NCI-H187 treated with DMSO at 0.1 percent for 48 hours (cell line): ENCODE results near the gene RFLNA.

Source experiments
- DNase-seq: peaks from one replicate; lab custom pipeline; 2025; lab: John Stamatoyannopoulos, UW

Gene RFLNA

DNA sequence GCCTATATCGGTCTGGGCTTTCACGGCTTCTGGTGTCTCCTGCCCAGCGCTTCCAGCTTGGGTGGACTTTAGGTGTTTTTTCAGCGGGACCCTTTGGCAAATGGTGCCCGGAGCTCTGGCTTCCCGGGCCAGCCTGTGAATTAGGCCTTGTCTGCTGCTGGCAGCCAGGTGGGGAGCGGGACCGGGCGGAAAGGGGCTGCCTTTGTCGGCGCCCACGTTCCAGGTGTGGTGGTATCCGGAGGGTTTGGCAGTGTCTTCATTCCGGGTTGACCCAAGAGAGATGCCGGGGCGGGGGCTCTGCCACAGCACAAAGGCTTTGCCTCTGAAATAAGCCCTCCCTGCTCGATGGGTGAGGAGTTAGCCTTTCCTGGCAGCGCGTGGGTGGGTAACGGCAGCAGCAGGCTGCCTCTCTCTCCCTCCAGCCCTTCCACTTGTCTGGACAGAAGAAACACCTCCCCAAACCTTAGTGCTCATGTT is 9.5 kb downstream of the RFLNA start:
- DNase-seq: no peak

DNA sequence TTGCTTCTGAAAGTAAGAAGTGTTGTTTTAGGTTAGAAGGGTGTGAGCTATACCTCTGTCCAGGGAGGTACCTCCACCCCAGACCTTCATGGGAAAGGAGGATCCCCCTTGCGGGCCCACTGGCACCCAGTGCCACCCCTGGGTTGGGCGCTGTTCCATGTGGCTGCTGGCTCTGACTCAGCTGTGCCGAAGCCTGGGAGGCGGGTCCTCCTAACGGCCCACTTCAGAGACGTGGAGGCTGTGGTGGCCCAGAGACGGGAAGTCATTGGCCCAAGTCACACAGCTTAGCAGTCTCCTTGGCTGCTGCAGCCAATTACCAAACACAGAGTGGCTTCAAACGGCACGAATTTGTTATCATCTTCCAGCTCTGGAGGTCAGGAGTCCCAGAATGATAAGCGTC is 10.2 kb downstream of the RFLNA start:
- DNase-seq: no peak

DNA sequence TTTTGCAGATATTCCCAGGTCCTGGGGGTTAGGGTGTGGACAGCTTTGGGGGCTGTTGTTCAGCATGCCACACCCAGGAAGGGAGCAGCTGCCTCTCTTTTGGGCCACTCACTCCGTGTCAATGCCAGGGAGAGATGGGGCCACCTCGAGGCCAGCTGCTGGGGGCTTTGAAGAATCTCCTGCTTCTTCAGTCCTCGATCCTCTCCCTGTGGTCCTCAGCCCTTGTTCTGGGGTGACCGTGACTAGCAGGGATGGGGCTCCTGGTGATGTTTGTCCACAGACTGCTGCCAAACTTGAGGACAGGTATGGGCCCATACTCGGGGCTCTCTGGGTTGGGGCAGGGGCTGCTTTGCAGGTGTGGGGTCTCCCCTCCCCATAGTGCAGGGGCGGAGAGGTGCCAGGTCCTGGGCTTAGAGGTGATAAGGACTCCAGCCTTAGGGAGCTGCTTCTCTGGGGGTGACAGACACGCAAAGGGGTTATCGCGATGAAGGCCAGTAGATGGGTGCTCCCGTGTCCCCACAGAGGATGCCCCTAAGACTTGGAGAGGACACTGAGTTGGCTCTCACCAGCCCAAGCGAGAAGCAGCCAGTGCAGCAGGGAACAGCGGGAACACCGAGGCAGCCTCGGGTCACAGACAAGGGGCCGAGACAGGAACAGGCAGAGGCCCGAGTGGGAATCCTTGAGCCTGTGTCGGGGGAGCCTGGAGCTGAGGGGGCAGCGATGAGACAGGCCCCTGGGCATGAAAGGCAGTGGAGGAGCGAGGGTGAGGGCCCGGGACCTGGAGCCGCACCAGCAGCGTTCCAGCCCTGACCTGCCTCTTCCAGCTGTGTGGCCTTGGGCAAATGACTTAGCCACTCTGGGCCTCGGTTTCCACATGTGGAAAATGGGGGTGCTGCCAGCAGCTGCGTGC is 11.1 kb downstream of the RFLNA start:
- no peak for DNase-seq

DNA sequence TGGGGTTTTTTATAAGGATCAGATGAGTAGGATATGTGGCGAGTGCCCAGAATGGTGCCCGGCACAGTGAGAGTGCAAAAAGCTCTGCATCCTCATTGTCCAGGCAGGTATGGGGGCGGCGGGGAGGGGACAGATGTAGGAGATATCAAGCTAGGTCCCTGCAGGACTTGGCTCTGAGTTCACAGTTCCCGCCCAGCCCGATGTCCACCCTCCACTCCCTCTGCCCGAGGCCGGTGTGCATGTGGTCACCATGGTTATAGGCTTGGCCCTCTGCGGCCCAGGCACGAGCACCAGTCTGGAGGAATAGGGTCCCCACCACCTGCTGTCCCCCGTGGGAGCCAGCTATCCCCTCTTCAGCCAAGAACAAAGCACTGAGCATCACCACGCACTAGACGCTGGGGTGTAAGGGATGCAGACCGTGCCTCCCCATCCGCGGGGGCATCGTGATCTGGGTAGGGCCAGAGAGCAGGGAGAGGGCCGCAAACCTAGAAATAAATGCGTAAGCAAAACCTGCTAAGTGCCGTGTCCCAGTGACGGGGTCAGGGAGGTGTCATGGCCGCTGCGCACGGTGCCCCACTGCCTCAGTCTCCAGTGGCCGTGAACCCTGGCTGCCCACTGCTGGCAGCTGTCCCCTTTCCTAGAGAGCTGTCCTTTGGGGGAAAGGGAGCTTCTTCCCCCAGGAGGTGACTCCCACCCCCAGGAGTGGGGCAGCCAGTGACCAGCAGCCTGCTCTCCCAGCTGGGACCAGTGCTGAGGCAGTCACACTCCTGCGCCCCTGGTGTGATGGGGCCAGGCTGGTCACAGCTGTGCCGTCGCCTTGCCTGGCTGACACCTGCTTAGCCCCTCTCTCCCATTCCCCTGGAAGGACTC is 12.0 kb downstream of the RFLNA start:
- DNase-seq: no peak

DNA sequence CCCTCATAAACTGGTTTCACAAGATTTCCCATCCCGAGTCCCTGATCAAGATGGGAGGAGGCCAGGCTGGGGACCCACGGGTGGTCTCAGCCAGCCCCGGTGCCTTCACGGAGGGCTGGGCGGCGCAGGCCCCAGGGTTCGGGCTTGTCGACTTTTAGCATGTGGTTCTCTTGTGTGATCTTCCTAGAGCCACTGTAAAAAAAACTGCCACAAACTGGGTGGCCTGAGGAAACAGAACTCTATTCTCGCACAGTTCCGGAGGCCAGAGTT is 12.6 kb downstream of the RFLNA start:
- no peak for DNase-seq

DNA sequence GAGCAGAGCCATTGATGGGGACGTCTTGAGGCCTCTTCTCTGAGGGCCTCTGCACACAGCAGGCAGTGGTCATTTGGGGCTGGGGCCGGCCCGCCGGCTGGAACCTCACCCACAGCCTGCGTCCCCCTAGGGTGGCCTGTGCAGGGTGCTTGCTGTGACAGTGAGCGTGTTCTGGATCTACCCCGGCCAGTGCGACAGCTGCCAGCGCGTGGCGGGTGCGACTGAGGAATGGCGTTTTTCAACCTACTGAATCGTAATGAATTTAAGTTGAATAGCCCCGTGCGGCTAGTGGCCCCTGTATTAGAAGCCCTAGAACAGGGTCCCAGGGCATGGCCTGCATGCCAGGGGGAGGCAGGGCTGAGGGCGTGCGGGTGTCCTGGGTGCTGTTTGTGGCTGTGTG is 13.8 kb downstream of the RFLNA start:
- no peak for DNase-seq

DNA sequence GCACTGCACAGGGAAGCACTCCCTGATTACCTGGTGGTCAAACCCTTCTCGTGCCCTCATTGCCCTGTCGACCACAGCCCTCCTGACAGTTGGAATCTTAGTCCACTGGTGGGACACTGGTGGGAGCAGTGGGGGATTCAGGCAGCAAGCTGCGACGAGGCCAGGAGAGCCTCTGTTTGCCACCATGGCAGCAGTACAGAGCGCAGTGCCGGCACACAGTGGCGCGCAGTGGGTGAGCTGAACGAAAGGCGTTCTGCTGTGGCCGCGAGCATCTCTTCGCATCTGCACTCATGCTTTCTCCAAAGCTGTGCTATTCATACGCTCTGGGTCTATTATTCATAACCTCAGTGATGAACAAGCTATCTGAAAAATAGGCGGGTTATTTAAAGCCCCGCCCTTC is 14.3 kb downstream of the RFLNA start:
- no peak for DNase-seq

DNA sequence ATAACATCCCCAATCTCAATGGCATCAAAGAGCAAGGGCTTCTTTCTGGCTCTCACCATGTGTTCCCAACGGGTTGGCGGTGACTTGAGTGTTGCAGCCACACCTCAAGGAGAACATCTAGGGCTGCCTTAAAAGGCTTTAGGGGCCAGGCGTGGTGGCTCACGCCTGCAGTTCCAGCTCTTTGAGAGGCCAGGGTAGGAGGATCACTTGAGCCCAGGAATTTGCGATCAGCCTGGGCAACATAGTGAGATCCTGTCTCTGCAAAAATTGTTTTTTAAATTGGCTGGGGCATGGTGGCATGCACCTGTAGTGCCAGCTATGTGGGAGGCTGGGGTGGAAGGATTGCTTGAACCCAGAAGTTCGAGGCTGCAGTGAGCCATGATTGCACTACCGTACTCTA is 14.9 kb downstream of the RFLNA start:
- DNase-seq: no peak

DNA sequence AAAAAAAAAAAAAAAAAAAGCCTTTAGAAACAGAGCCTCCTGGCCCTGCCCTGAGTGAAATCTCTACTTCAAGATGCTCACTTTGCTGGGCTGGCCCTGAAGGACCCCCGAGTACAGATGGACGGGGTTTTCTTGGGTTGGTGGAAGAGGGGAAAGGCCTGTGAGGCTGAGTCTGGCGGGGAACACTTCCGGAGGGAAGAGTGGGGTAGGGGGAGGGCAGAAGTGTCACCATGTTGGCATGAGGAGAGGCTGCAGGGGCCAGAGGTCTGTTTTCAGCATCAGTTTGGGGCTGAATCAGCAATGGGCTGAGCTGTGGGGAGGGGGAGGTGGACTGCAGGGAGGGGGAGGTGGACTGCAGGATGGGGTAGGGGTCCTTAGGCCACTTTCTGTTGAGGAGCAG is 15.3 kb downstream of the RFLNA start:
- DNase-seq: no peak

DNA sequence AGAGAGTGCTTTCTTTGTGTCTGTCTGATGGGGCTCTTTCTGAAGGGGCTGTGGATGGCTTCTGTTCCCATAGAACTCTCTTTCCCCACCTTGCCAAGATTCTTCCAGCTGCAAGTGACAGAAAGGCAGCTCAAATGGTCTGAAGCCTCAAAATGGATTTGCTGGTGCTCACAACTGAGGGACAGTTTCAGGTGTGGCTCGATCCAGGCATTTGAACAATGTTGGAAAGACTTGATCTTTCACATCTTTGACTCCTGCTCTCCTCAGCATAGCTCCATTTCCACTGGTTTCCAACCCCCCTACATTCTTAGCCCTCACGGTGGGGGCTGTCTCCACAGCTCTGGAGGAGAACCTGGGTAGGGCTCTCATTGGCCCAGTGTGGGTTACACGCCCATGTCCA is 15.9 kb downstream of the RFLNA start:
- no peak for DNase-seq

DNA sequence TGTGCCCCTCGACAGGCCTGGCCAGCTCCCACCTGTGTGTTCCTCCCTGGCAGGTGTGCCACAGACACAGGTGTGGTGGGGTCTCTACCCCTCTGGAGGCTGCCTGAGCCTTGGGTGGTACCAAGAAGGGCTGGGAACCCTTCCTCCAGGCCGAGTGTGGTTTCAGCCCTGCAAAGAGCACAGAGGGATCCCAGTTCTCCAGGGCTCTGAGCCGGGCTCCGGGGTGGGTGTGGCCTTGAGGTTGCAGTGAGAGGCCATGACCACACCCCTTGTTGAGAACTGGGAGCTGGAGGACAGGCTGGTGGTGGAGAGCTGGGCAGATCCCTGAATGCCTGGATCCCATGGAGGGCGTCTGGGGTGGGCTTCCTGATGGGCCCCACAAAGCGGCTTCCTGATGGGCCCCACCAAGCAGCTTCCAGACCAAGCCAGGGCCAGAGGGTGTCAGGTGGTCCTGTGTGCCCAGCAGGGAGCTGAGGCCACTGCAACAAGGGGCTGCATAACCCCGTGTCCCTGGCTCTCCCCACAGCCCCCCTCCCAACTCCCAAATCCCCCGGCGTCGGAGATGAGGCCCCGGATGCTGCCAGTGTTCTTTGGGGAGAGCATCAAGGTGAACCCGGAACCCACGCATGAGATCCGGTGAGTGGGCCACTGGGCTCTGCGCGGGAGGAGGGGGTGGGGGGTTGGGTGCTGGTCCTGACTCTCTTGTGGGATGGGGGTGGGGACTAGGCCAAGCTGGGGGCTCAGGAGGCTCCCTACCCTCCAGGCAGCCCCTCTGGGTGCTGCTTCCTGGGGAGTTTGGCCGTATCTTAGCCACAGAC is 16.6 kb downstream of the RFLNA start:
- no peak for DNase-seq

DNA sequence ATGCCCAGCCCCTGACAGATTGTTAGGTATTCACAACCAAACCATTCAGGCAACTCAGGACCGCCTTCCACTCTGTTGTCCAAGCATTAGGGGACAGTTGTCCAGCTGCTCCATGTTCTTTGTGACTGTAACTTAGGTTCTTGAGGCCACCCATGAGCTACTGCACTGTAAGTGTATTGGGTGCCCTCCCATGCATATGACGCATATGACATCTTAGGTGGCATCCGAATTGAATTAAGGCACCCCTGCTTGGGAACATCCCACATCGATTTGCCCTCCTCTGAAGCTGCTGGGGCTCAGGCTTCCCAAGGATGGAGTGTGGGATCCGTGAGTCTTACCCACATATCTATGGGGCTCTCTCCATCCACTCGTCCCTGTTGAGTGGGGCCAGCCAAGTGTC is 17.7 kb downstream of the RFLNA start:
- no peak for DNase-seq

DNA sequence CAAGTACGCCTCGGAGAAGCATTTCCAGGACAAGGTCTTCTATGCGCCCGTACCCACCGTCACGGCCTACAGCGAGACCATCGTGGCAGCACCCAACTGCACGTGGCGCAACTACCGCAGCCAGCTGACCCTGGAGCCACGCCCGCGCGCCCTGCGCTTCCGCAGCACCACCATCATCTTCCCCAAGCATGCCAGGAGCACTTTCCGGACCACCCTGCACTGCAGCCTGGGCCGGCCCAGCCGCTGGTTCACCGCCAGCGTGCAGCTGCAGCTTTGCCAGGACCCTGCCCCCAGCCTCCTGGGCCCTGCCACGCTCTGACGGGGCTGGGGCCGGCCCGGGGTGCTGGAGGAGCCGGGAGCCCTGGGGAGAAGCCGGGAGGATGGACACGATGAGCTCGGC is 19.3 kb downstream of the RFLNA start:
- no peak for DNase-seq

DNA sequence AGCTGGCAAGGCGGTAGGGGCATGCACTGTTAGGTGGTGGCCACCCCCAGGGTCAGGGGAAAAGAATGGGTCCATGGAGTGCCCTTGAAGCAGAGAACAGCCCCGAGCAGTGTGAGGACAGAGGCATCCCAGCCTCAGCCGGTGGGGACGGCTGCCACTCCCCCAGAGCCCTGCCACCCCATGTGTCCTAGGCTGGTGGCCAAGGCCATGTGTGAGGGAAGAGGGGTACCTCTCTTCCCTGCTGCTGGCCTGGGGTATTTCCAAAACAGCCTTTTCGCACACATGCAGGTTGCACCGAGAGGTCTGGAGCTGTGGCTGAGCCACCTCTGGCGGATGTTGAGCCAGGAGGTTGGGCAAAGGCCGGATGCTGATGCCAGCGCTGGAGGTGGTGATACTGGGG is 19.9 kb downstream of the RFLNA start:
- DNase-seq: no peak

DNA sequence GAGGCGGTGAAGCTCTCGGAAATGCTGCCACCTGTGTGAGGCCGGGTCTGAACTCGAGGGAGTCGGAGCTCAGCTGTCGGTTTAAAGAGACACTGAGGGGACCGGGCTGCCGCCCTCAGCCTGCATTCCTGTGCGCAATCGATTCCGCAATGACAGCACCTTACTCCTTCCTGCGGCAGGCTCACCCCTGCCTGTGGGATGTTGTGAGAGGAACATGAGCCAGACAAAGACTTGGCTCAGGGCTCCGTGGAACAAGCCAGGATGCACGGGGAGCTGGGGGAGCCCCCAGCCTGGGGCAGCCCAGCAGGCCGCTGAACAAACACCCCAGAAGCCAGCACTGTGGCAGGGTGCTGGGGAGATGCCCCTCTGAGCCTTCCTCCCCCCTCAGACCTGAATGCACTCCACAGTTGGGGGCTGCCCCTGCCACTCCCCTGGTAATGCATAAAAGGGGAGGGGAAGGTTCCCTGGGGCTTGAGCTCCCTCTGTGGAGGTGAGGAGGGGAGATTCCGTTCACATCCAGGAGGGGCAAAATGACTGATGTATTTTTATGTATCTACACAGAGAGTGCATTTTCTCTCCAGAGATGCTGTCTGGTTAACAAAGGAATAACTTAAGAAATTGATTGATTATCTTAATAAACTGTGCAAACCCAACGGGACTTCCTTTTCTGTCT is 20.6 kb downstream of the RFLNA start:
- no peak for DNase-seq

DNA sequence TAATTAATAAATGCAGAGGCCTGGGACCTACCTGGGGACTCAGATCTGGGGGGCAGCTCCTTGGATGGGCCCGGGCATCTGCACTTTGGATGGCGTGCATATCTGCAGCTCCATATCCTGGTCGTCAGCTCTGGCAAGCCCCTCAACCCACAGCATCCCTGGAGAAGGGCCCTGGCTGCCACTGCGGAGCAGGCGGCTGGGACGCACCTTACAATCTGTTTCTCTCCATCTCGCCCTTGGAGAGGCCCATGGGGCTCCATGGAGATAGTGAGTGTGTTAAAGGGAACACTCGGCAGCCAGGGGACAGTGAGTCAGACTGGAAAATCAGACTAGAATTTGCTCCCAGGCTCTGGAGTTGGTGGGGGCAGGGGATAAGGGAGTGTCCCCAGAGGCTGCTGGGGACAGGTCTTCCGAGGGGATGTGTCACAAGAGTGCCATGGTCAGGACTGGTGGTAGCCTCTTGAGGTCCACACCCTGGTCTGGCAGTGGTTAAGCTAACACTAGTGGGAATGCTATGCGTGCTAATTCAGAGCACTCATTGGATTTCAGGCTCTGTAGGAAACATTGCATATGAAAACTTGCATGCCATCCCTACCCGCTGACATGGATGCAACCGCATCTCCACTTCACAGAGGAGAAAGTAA is 21.5 kb downstream of the RFLNA start:
- no peak for DNase-seq

DNA sequence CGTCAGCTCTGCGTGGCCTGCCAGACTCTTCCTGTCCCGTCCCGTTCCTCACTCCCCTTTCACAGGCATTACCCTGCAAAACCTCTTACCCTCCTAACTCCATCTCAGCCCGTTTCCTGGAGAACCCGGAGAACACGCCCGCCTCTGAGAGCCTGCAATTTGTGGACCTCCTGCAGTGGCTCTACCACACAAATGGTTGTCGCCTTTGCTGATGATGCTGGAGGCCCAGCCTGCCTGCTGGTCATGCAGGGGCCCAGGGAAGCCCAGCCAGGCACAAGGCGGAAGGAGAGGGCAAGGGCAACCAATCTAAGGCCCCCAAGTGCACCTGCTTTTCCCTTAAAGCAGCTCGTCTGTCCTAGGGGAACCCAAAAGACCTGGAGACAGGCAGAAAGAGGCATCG is 22.5 kb downstream of the RFLNA start:
- DNase-seq: no peak

DNA sequence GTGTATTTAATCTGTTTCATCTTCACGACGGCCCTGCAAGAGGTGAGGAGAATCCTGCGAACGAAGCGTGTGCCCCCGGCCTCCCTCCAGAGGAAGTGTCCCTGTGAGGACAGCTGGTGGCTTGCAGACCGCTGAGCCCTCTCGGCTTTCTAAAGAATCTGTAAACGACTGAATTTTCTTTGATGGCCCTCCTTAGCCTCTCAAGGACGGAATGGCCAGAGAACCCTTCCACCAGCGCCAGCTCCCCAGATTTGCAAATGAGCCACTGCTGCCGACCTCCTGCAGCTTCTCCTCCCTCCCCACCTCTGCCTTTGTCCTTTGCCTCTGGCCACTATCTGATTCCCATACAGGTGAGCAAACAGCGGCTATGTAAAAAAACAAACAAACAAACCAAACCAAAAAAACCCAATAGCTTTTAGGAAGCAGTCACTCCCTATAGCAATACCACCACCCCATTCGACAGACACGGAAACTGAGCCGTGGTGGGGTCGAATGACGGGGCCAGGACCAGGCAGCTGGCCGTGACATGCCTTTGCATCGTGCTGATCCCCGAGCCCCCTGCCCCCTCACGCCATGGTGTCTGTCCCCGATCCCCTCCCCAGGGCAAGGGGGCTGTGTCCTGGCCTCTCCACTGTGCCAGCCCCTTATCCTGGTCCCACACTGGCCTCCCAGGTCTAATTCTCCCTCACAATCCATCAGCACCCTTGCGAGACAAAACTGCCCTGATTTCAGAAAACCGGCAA is 23.6 kb downstream of the RFLNA start:
- DNase-seq: no peak

DNA sequence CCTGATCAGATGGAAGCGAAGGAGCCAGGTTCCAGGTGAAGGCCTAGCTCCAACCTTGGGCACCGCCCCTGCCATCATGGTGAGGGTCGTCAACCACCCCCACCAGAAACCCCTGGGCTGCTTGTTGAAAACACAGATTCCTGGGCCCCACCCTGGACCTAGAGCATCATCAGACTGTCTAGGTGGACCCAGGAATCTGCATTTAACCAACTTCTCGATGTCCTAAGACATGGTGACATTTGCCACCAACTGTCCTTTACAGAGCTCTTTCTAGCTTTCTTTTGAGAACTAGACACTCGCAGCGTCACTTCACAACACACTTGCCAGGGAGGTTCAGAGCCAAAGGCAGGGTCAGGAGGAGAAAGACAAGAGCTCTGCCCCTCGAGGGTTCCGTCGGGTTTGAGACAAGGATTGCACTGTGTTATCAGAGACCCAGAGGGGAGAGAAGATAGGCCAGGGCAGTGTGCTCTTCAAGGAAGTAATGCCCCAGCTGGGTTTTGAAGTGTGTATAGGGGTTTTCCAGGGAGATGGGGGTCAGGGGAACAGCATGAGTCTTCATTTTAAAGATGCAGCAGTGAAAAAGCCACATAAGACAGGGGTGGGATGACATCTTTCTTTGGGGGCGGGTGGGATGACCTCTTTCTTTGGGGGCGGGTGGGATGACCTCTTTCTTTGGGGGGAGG is 24.6 kb downstream of the RFLNA start:
- DNase-seq: no peak

DNA sequence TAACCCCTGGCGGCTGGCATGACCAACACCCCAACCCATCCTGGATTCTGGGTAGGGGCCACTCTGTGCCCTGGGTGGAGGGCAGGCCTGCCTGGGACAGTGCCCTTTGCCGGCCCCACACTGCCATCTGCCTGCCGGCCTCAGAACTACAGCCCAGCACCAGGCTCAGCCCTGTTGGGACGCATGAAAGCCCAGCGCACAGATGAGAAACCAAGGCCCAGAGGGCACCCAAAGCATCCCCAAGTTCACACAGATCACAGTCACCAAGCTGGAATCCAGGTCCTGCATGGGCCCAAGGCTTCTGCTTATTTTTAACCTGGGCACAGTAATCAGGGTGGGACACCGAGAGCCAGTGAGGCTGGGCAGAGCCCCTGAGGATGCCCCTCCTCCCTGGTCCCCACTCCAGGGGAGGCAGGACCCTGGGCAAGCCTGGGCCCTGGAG is 26.2 kb downstream of the RFLNA start:
- no peak for DNase-seq
